Breast epithelium (tissue), 4 donors: ENCODE data around the gene BOK. TPM values are rescaled to one million over a fixed set of nuclear protein-coding genes. Genes with fewer than 3 reads are reported as not detected.

Experiments used
- DNase-seq, 2 donors: peaks; one replicate each; pipeline ENCODE4 v3.0.0-alpha.2; 2019; ENCODE audit warnings: low spot score in 2 of 2
- H3K27ac ChIP-seq, 2 donors: fragments of 200-600 bp; sonication (generic) in 1 of 2; one replicate each; pipeline ENCODE4 v1.5.1; 2016 to 2019; ENCODE audit warnings: mild to moderate bottlenecking in 1 of 2
- H3K27me3 ChIP-seq, 2 donors: fragments of 200-600 bp; sonication (generic) in 1 of 2; one replicate each; pipeline versions ENCODE4 v1.5.1 to v1.6.0; 2017 to 2019; ENCODE audit warnings: control low read depth in 1 of 2, mild to moderate bottlenecking in 1 of 2
- H3K36me3 ChIP-seq: fragments of 200-600 bp; one replicate; pipeline ENCODE4 v1.5.1; 2019
- H3K4me1 ChIP-seq, 2 donors: fragments of 200-600 bp; sonication (generic); one replicate each; pipeline ENCODE4 v1.5.1; 2016 to 2019; ENCODE audit warnings: control low read depth in 1 of 2
- H3K4me3 ChIP-seq, 3 donors: fragments of 200-600 bp; sonication (generic); 1 replicate in 2 of 3; 2 replicates in 1 of 3; pipeline ENCODE4 v1.5.1; 2016 to 2019; ENCODE audit warnings: mild to moderate bottlenecking in 3 of 3, moderate library complexity in 2 of 3
- H3K9me3 ChIP-seq, 2 donors: fragments of 200-600 bp; sonication (generic) in 1 of 2; one replicate each; pipeline ENCODE4 v1.5.1; 2016 to 2019; ENCODE audit warnings: control low read depth in 1 of 2
- CTCF ChIP-seq, 3 donors: fragments of 450-650 bp; IDR thresholded peaks; one replicate each; pipeline ENCODE4 v1.5.1; 2016 to 2017; ENCODE audit warnings: antibody characterized with exemption in 3 of 3, mild to moderate bottlenecking in 3 of 3, moderate library complexity in 3 of 3
- POLR2A ChIP-seq: fragments of 450-650 bp; IDR thresholded peaks from one replicate; pipeline ENCODE4 v1.6.1; 2016; ENCODE audit warnings: antibody characterized with exemption, mild to moderate bottlenecking, moderate library complexity
- POLR2AphosphoS5 ChIP-seq, 3 donors: sonication (generic); formaldehyde crosslinking; IDR thresholded peaks; one replicate each; pipeline ENCODE4 v1.6.1; 2017; ENCODE audit warnings: antibody characterized with exemption in 3 of 3
- intact Hi-C: fragments of 100-400 bp; cut with DNase I; formaldehyde crosslinking; loops from one replicate; pipeline ENCODE4 v1.15.1; 2023; ENCODE audit warnings: low total_unique reads
- total RNA-seq, 3 donors: library from RNA; depleted of rRNA; stranded (reverse); fragments of >200 nt; gene quantifications; one replicate each; pipeline ENCODE4 v1.1.0, GENCODE V29; 2016

BOK gene
- total RNA-seq, 3 donors from 2014 or later, result 32.2 to 77.6 (median 40.3) TPM

- TF ChIP-seq POLR2AphosphoS5 (IDR thresholded peaks at IDR 0.05) (no peak), CTCF (IDR thresholded peaks at IDR 0.05) (no peak), POLR2A (no peak)
These were observed 57.9 kb downstream of the BOK start for GRCh38 chr2:241616168-241617125.

GRCh38 chr2:241617431-241618154 lies 59.0 kb downstream of the BOK start:
- H3K36me3 ChIP-seq, result no peaks in the 10 kb centered on the region
- intact Hi-C loops, result no loop called here
- peaks cover 0 to 6% of the 10 kb centered on the region in 2 donors for H3K4me1 ChIP-seq
- peak overlapping the region in 1 of 2 donors; percentile 54 for H3K27ac ChIP-seq
- H3K9me3 ChIP-seq, result no peaks in the 10 kb centered on the region
- TF ChIP-seq POLR2AphosphoS5 (IDR thresholded peaks at IDR 0.05) (no peak), POLR2A (no peak)
- H3K4me3 ChIP-seq, result peak overlapping the region; percentile 13 to 57 (median 39)
- DNase-seq, result no peak
- H3K27me3 ChIP-seq, result no peaks in the 10 kb centered on the region

More at GRCh38 chr2:241616168-241617125, 57.9 kb downstream of the BOK start:
- Histone ChIP-seq H3K4me1 (peaks cover 0 to 6% of the 10 kb centered on the region in 2 donors), H3K27ac (no peak overlapping the region), H3K27me3 (no peaks in the 10 kb centered on the region), H3K36me3 (no peaks in the 10 kb centered on the region), H3K9me3 (no peaks in the 10 kb centered on the region), H3K4me3 (peak overlapping the region in 2 of 3 donors; percentile 39 to 57)
- intact Hi-C loops, result no loop called here
- DNase-seq, result no peak

- Histone ChIP-seq H3K4me1 (peaks cover 0 to 6% of the 10 kb centered on the region in 2 donors), H3K9me3 (no peaks in the 10 kb centered on the region), H3K4me3 (no peak overlapping the region), H3K27ac (no peak overlapping the region), H3K27me3 (no peaks in the 10 kb centered on the region), H3K36me3 (no peaks in the 10 kb centered on the region)
- TF ChIP-seq POLR2AphosphoS5 (IDR thresholded peaks at IDR 0.05), result no peak
- no peak for TF ChIP-seq POLR2A
- no peak for TF ChIP-seq CTCF (IDR thresholded peaks at IDR 0.05)
- intact Hi-C loops, result no loop called here
- no peak for DNase-seq
These were observed 59.8 kb downstream of the BOK start for GRCh38 chr2:241618296-241618805.

GRCh38 chr2:241618829-241619228 lies 60.3 kb downstream of the BOK start:
- TF ChIP-seq CTCF (IDR thresholded peaks at IDR 0.05) (no peak), POLR2AphosphoS5 (IDR thresholded peaks at IDR 0.05) (no peak), POLR2A (no peak)
- H3K9me3 ChIP-seq, result no peaks in the 10 kb centered on the region
- intact Hi-C loops, result no loop called here

GRCh38 chr2:241619597-241620418 lies 61.3 kb downstream of the BOK start:
- H3K4me1 ChIP-seq, result peaks cover 0 to 6% of the 10 kb centered on the region in 2 donors
- no peaks in the 10 kb centered on the region for H3K9me3 ChIP-seq
- DNase-seq, result no peak
- no peak for TF ChIP-seq CTCF (IDR thresholded peaks at IDR 0.05)
- TF ChIP-seq POLR2A, result no peak
- no peak for TF ChIP-seq POLR2AphosphoS5 (IDR thresholded peaks at IDR 0.05)
- H3K27me3 ChIP-seq, result no peaks in the 10 kb centered on the region
- no peak overlapping the region for H3K4me3 ChIP-seq
- intact Hi-C loops, result no loop called here
- H3K27ac ChIP-seq, result no peak overlapping the region
- no peaks in the 10 kb centered on the region for H3K36me3 ChIP-seq

More at GRCh38 chr2:241618829-241619228, 60.3 kb downstream of the BOK start:
- no peak for DNase-seq
- no peak overlapping the region for H3K27ac ChIP-seq
- H3K4me1 ChIP-seq, result peaks cover 0 to 6% of the 10 kb centered on the region in 2 donors
- H3K27me3 ChIP-seq, result no peaks in the 10 kb centered on the region
- no peaks in the 10 kb centered on the region for H3K36me3 ChIP-seq
- H3K4me3 ChIP-seq, result no peak overlapping the region
